GM12878 (cell line): Measurements from ENCODE around the gene ADGRB2. TPM values are rescaled to one million over a fixed set of nuclear protein-coding genes. Genes with fewer than 3 reads are reported as not detected.

Experiments
- BHLHE40 ChIP-seq, 2 experiments: fragments of 450-650 bp in 1 of 2; IDR thresholded peaks; 2 replicates each; pipeline ENCODE4 v1.6.1; 2011 to 2017; ENCODE audit warnings: low read depth in 2 of 2, borderline replicate concordance in 1 of 2, improper control_type of control experiment in 1 of 2, low read length in 1 of 2, mild to moderate bottlenecking in 1 of 2
- CEBPZ ChIP-seq: fragments of 150-350 bp; IDR thresholded peaks from 2 replicates; pipeline ENCODE4 v1.6.1; 2016; ENCODE audit warnings: low read depth, low read length
- ESRRA ChIP-seq: IDR thresholded peaks from 2 replicates; pipeline ENCODE4 v1.6.1; 2012; ENCODE audit warnings: mild to moderate bottlenecking, low read length, improper control_type of control experiment
- EZH2 ChIP-seq: IDR thresholded peaks from 2 replicates; pipeline ENCODE4 v1.6.1; 2012; ENCODE audit warnings: low read depth, mild to moderate bottlenecking, control low read depth, inconsistent platforms, low read length, borderline replicate concordance; ENCODE audit not compliant: control insufficient read depth
- IRF4 ChIP-seq: IDR thresholded peaks from 2 replicates; pipeline ENCODE4 v1.6.1; 2011; ENCODE audit warnings: low read depth, low read length
- MLLT1 ChIP-seq: fragments of 450-650 bp; IDR thresholded peaks from 2 replicates; pipeline ENCODE4 v1.6.1; 2016; ENCODE audit warnings: mild to moderate bottlenecking
- NR2C2 ChIP-seq: IDR thresholded peaks from 2 replicates; pipeline ENCODE4 v1.6.1; 2011; ENCODE audit warnings: borderline replicate concordance, low read depth; ENCODE audit not compliant: control insufficient read depth, insufficient read length
- PAX8 ChIP-seq: fragments of 450-650 bp; IDR thresholded peaks from 2 replicates; pipeline ENCODE4 v1.6.1; 2017; ENCODE audit warnings: mild to moderate bottlenecking, moderate library complexity
- RAD21 ChIP-seq: IDR thresholded peaks from 2 replicates; pipeline ENCODE4 v1.6.1; 2011; ENCODE audit warnings: mild to moderate bottlenecking, low read depth, low read length, moderate library complexity; ENCODE audit not compliant: insufficient read depth
- RB1 ChIP-seq: fragments of 450-650 bp; formaldehyde crosslinking; IDR thresholded peaks from 2 replicates; pipeline ENCODE4 v1.6.1; 2017; ENCODE audit warnings: mild to moderate bottlenecking, borderline replicate concordance
- ZNF207 ChIP-seq: fragments of 450-650 bp; IDR thresholded peaks from 2 replicates; pipeline ENCODE4 v1.6.1; 2014; ENCODE audit warnings: antibody characterized with exemption, mild to moderate bottlenecking, borderline replicate concordance
- polyA plus RNA-seq, 11 experiments: library from polyadenylated mRNA; depleted of rRNA in 4 of 11; unstranded in 6 of 11; stranded (reverse) in 5 of 11; fragments of >200 nt; fragmentation: Nextera tagmentation in 4 of 11; fragmentation: Illumina TruSeq in 1 of 11; extraction: Ambion mirVana in 4 of 11; extraction: Trizol in 1 of 11; gene quantifications; 1 replicate in 1 of 11; 2 replicates in 10 of 11; pipeline versions ENCODE4 v1.2.1 to v1.2.3, GENCODE V29; 2011 to 2016; ENCODE audit warnings: inconsistent platforms in 2 of 11, missing spikeins in 2 of 11, low read depth in 1 of 11
- total RNA-seq, 4 experiments: library from RNA; depleted of rRNA in 3 of 4; stranded (reverse); fragments of >200 nt in 3 of 4; fragmentation: Illumina TruSeq in 1 of 4; extraction: Trizol in 1 of 4; gene quantifications; 2 replicates each; pipeline versions ENCODE4 v1.2.1 to v1.2.3, GENCODE V29; 2013 to 2021
- TF ChIP-seq, protein P1 (sequence below): fragments of 450-650 bp; IDR thresholded peaks from 2 replicates; pipeline ENCODE4 v1.6.1; 2018; ENCODE audit warnings: mild to moderate bottlenecking, low read depth, moderate library complexity; ENCODE audit not compliant: partially characterized antibody
- TF ChIP-seq, protein P2 (sequence below): fragments of 450-650 bp; IDR thresholded peaks from 2 replicates; pipeline ENCODE4 v1.6.1; 2017; ENCODE audit warnings: mild to moderate bottlenecking

The ADGRB2 gene
- total and polyA plus RNA-seq, 10 of the 15 experiments (the other 5 are each of a cell fraction or from before 2014, with no cell fraction given), result 0.11 to 0.33 (median 0.18) TPM; not detected in 4

DNA sequence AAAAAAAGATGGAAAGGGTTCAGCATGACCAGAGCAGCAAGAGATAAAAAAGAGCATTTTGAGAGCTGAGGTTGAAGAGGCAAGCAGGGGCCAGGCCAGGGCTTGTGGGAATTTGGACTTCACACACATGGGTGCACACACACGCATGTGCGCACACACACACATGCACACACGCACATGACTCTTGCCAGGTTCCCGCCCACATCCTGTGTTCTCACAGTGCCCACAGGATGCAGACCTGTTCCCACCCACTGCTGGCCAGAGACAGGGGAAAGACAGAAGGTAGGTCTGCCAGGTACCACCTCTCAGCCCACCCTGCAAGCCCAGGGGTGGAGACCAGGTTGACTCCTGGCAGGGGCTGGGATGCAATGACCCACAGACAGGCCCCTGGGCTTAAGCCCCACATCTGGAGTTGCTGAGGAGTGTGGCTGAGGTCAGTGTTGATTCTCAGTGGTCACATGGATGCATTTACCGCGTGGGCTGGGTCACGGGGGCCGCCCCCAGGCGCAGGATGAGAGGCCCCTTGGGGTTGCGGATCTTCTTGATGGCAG lies 64.7 kb downstream of the ADGRB2 start (continued):
- no peak for TF ChIP-seq CEBPZ
- no peak for TF ChIP-seq EZH2
- TF ChIP-seq, protein P1, sequence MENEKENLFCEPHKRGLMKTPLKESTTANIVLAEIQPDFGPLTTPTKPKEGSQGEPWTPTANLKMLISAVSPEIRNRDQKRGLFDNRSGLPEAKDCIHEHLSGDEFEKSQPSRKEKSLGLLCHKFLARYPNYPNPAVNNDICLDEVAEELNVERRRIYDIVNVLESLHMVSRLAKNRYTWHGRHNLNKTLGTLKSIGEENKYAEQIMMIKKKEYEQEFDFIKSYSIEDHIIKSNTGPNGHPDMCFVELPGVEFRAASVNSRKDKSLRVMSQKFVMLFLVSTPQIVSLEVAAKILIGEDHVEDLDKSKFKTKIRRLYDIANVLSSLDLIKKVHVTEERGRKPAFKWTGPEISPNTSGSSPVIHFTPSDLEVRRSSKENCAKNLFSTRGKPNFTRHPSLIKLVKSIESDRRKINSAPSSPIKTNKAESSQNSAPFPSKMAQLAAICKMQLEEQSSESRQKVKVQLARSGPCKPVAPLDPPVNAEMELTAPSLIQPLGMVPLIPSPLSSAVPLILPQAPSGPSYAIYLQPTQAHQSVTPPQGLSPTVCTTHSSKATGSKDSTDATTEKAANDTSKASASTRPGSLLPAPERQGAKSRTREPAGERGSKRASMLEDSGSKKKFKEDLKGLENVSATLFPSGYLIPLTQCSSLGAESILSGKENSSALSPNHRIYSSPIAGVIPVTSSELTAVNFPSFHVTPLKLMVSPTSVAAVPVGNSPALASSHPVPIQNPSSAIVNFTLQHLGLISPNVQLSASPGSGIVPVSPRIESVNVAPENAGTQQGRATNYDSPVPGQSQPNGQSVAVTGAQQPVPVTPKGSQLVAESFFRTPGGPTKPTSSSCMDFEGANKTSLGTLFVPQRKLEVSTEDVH, result no peak
- peak; percentile 46; the same call in 1 of the 2 replicates for TF ChIP-seq MLLT1
- no peak for TF ChIP-seq RB1
- TF ChIP-seq ESRRA, result no peak
- TF ChIP-seq ZNF207, result no peak
- TF ChIP-seq PAX8, result peak; percentile 61; the same call in 1 of the 2 replicates
- peak; percentile 79 to 92 for TF ChIP-seq BHLHE40 (IDR thresholded peaks at IDR 0.05; ENCODE audit: borderline replicate concordance in 1 of 2, low read depth in 2 of 2, low read length in 1 of 2)
- 0 out of 2 replicates have a peak, but pooled peaks have one; percentile 34 for TF ChIP-seq IRF4
- no peak for TF ChIP-seq NR2C2
- TF ChIP-seq RAD21, result no peak
- TF ChIP-seq, protein P2, sequence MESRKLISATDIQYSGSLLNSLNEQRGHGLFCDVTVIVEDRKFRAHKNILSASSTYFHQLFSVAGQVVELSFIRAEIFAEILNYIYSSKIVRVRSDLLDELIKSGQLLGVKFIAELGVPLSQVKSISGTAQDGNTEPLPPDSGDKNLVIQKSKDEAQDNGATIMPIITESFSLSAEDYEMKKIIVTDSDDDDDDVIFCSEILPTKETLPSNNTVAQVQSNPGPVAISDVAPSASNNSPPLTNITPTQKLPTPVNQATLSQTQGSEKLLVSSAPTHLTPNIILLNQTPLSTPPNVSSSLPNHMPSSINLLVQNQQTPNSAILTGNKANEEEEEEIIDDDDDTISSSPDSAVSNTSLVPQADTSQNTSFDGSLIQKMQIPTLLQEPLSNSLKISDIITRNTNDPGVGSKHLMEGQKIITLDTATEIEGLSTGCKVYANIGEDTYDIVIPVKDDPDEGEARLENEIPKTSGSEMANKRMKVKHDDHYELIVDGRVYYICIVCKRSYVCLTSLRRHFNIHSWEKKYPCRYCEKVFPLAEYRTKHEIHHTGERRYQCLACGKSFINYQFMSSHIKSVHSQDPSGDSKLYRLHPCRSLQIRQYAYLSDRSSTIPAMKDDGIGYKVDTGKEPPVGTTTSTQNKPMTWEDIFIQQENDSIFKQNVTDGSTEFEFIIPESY, result peak; percentile 94
